ENCODE results near the gene SCARF2.
"Not testable (repeated sequence)": the region's sequence is repeated elsewhere in the genome, so short reads cannot be mapped to it uniquely, and the experiment has no call there.

Gene SCARF2

GRCh38 chr22:20475115-20475436, 37.5 kb upstream of the SCARF2 start:
- TF ChIP-seq CTCF (IDR thresholded peaks at IDR 0.05; ENCODE audit: borderline replicate concordance, control extremely low read depth, extremely low read depth, insufficient read depth, missing control alignments) = no peak
- no peak for DNase-seq (ENCODE audit: low spot score)
- in situ Hi-C loops (cut with MboI; ENCODE audit: low sequenced_read_pairs, unreplicated experiment) = no loop called here

GRCh38 chr22:20472629-20473442, 35.2 kb upstream of the SCARF2 start:
- in situ Hi-C loops (cut with MboI; ENCODE audit: low sequenced_read_pairs, unreplicated experiment) = no loop called here
- TF ChIP-seq CTCF (IDR thresholded peaks at IDR 0.05; ENCODE audit: borderline replicate concordance, control extremely low read depth, extremely low read depth, insufficient read depth, missing control alignments) = no peak

GRCh38 chr22:20471126-20471833, 33.7 kb upstream of the SCARF2 start:
- no peak for TF ChIP-seq CTCF (IDR thresholded peaks at IDR 0.05; ENCODE audit: borderline replicate concordance, control extremely low read depth, extremely low read depth, insufficient read depth, missing control alignments)
- in situ Hi-C loops (cut with MboI; ENCODE audit: low sequenced_read_pairs, unreplicated experiment) = no loop called here
- no peak for DNase-seq (ENCODE audit: low spot score)

More at GRCh38 chr22:20472629-20473442, 35.2 kb upstream of the SCARF2 start:
- DNase-seq (ENCODE audit: low spot score) = no peak

GRCh38 chr22:20470525-20470924, 32.9 kb upstream of the SCARF2 start:
- DNase-seq (ENCODE audit: low spot score); in situ Hi-C loops (cut with MboI; ENCODE audit: low sequenced_read_pairs, unreplicated experiment): not testable (repeated sequence)

GRCh38 chr22:20469110-20469868, 31.7 kb upstream of the SCARF2 start:
- in situ Hi-C loops (cut with MboI; ENCODE audit: low sequenced_read_pairs, unreplicated experiment) = no loop called here
- TF ChIP-seq CTCF (IDR thresholded peaks at IDR 0.05; ENCODE audit: borderline replicate concordance, control extremely low read depth, extremely low read depth, insufficient read depth, missing control alignments) = no peak

GRCh38 chr22:20466659-20467379, 29.2 kb upstream of the SCARF2 start:
- DNase-seq (ENCODE audit: low spot score) = no peak
- in situ Hi-C loops (cut with MboI; ENCODE audit: low sequenced_read_pairs, unreplicated experiment) = no loop called here
- no peak for TF ChIP-seq CTCF (IDR thresholded peaks at IDR 0.05; ENCODE audit: borderline replicate concordance, control extremely low read depth, extremely low read depth, insufficient read depth, missing control alignments)

More at GRCh38 chr22:20469110-20469868, 31.7 kb upstream of the SCARF2 start:
- DNase-seq (ENCODE audit: low spot score) = no peak
